GM21515 (cell line): Measurements from ENCODE around the gene P2RY14.

Experiments used
- ATAC-seq: cut with Tn5 transposase; IDR thresholded peaks from one replicate; pipeline ENCODE4 v1.9.1; 2021; ENCODE audit not compliant: unreplicated experiment

Gene P2RY14

GRCh38 chr3:151278230-151278629 is at the start of gene P2RY14:
Gene P2RY14 (minus strand): TSS chr3:151278542. CDS start chr3:151214316, 64,226 bp downstream.
- no peak for ATAC-seq

GRCh38 chr3:151327571-151328198 is 49.3 kb upstream of the P2RY14 start:
- no peak for ATAC-seq

DNA sequence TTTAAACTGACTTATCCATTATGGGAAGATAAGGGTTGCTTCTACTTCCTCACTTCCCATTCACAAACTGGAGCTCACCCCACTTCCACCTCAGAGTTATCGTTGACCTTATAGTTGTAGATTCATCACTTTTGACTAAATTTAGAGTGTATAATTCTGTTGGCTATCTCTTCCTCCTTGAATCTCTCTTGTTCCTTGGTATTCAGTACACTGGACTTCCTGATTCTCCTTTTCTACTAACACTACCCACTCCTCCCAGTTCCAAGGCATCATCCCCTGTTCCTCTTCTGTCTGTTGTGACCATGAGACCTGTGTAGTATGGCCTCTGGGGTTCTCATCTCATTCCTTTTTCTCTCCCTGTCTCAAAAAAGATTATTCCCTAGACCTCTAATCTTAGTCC is 44.2 kb upstream of the P2RY14 start:
- no peak for ATAC-seq

GRCh38 chr3:151321526-151321925 is 43.2 kb upstream of the P2RY14 start:
- ATAC-seq: no peak

- no peak for ATAC-seq
Measured at GRCh38 chr3:151320131-151320530, 41.8 kb upstream of the P2RY14 start.

GRCh38 chr3:151319628-151320027 is 41.3 kb upstream of the P2RY14 start:
- ATAC-seq: no peak

GRCh38 chr3:151318991-151319390 is 40.6 kb upstream of the P2RY14 start:
- no peak for ATAC-seq

DNA sequence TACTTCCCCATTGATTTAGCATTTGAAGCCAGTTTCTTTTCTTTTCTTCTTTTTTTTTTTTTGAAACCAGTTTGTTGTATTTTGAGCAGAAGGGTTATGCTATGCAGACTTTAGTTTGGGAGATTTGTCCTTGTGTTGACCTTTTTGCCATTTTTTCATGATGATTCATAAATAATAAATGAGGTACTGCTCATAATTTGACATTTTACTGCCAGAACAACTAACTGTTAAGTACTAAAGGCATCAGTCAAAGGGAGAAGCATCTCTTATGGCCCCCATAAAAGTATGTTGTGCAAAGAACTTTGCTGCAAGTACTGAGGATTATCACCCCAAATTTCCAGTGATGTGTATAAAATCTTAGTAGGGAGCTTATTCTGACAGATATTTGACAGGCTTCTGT is 40.0 kb upstream of the P2RY14 start:
- no peak for ATAC-seq

DNA sequence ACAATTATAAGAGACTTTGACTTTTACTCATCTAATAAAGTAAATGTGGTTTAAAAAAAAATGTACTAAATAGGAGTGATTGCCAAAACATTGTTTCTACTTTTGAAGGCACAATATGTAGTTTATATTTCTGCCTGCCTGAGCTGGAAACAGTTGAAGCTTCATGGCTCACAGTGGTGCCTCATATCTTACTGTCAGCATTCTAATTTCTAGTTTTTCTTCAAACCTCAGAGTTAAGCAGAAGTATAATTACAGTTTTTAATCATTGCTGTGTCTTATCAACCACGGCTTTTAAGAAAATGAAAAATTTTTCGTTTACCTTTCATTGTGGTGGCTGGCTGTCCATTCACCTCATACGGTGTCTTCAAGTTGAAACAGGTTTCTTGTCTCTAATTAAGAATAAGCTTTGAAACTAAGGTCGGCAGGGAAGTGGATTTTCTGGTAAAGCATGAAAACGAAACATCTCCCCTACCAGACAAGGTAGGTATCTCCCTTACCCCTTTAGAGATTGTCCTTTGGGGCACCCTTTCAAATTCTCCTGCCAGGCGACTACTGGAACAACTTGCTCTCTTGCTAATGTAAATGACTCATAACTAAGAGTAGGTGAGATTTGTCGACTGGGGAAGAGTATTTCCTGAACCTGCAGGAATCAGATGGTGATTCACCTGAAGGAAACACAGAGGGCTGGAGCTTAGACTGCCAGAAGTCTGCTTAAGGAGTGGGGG is 38.1 kb upstream of the P2RY14 start, which contains the start of gene GPR87:
GPR87 (minus strand) TSS at position 554 of the 725 bp plus-strand sequence. CDS start 16,720 bp downstream, outside the sequence.
- no peak for ATAC-seq

DNA sequence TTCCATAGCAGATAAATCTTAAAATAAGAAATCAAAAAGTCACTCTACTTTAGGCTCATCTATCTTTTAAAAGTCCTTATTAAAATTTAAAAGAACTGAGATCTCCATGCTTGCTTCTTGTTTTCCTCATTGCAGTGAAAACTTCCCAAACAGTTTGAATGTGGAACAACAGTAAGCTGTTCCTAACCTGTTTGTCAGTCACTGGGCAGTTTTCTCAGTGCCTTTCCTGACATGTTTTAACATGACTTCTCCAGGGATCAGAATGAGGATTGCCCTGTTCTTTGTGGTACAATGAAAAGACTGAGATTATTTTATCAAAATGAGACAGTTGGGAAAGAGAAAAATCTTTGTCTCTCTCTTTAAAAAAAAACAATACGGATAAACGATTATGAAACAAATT is 37.5 kb upstream of the P2RY14 start:
- ATAC-seq: no peak

- ATAC-seq: no peak
Measured at GRCh38 chr3:151315136-151315535, 36.8 kb upstream of the P2RY14 start.

DNA sequence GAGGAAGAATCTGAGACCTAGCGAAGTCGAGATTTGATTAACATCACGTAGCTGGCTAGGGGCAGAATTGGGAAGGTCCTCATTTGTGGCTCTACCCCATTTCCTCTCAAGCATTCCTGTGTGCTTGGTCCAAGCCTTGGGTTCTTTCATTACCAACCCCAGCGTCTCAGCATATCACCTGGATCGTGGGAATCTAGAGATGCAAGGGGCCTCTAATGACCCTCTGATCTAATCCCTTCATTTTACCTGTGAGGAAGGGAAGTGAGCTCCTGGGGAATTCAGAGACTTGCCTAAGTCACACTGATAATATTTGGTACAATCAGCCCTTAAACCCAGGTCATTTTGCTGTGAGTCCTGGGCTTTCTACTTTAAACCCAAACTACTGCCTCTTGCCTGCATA is 36.3 kb upstream of the P2RY14 start:
- ATAC-seq: no peak

DNA sequence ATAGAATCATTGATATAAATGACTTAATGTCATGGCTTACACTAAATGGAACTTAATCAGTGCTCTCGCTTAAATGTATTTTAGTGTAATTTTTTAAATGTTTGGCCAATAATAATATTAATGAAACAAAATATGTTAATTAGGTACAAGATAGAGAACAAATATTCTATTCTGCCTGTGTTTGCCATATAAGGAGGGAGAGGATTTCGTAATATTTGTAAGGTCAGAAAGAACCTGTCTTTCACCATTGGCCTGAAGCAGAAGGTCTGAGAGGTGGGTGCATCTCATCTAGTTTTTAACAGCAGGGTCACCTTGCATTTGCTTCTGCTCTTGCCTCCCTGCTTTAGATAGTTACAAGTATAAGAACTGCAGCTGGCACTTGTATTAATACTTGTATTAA is 35.8 kb upstream of the P2RY14 start:
- no peak for ATAC-seq

GRCh38 chr3:151312972-151313371 is 34.6 kb upstream of the P2RY14 start:
- no peak for ATAC-seq

- no peak for ATAC-seq
Measured at GRCh38 chr3:151309566-151309965, 31.2 kb upstream of the P2RY14 start.

DNA sequence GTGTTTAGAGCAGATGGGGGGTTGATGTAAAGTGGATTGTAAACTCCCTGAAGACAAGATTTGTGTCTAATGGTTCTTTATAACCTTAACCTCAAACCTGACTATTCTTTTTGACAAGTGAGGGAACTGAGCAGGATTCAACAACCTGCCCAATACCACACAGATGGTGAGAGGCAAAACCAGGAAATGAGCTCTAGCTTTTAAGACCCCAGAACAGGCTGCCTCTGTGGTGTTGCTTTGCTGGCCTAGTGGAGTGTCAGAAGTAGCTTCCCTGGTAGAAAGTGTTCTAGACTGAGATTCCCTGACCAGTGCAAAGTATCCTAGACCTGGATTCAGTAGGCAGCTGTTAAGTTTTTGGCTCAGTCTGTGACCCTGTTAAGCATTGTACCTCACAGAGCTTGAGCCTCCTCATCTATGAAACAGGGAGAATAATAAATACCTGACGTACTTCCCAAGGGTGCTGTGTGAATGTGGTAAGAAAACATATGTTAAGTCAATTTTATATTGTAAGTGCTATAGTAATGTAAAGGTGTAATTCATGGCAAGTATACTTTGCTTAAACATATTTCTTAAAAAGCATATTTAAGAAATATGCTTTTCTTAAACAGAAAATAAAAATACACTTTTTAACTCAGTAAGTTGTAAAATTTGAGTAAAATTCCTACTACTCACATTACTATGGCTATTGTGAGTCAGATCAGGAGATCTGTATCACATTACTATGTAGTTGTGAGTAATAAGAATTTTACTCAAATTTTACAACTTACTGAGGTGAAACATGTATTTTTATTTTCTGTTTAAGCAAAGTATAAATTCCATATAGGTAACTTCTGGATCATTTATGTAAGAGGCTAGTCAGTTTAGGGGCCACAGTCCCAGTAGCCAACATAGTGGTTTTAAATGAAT is 29.5 kb upstream of the P2RY14 start:
- ATAC-seq: no peak

- no peak for ATAC-seq
Measured at GRCh38 chr3:151307131-151307530, 28.8 kb upstream of the P2RY14 start.

- no peak for ATAC-seq
Measured at GRCh38 chr3:151306168-151306810, 27.9 kb upstream of the P2RY14 start.

DNA sequence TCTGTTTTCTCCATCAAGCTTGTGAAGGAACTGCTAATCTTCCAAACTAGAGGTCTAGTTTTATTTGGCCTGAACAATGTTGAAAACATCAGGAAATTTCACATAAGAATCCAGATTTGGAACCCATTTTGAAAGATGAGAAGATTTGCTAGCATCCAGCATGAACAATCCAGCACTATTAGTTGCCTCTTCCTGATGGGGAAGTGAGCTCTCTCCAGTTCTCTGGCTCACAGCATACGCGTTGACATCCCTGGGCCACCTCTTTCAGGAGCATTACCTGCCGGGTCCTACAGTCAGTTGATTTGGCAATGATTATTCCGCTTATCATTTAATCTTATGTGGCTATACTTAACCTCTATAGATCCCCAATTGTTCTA is 27.4 kb upstream of the P2RY14 start:
- no peak for ATAC-seq

DNA sequence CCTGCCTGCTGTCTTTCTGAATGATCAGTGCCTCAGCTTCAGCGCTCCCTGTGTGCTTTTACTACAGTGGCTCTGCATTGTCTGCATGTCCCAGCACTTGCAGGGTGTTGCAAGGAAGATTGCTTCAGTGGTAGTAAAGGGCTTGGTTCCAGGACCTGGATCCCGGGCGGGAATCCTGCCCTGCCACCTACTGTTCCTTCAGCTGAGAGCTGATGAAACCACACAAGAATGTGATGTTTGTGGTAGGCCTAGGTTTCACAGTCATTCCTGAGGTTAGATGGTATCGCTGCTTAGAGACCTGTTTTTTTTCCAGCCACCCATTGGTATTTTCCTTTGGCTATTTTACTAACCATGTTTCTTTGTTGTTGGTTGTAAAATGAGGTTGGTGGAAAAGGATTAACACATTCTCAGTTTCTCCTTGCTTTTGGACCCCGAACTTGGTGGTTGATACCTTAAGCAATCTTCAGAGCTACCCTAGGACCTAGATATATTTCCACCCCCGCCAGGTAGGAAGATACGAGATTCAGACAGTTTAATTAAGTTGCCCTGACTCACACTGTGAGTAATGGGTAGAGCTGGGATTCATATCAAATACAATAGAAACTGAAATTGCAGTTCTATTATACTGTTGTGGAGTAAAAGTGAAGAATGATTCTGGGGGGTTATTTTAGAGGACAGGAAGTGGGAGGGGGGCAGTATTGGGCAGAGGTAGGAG is 26.9 kb upstream of the P2RY14 start:
- no peak for ATAC-seq

DNA sequence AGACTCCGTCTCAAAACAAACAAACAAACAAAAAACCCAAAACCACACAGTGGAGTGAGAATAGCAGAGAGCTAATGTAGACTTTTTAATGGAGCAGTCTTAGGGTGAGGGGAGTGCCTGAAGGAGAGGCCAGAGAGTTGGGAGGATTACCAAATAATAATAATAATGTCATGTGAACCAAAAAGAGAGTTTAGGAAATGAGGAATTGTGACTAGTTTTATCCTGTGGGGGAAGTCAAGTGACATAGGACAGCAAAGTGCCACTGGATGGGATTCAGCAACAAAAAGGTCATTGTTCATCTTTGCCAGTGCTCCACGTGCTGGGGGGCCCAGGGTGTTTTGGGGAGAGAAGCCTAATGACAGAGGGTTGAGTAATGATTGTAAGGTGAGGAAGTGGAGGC is 25.4 kb upstream of the P2RY14 start:
- ATAC-seq: no peak
